GM12878 (cell line): Measurements from ENCODE around the gene LRRC61. TPM values are rescaled to one million over a fixed set of nuclear protein-coding genes. Genes with fewer than 3 reads are reported as not detected.

Experiments
- ATAC-seq: fragments of 200-7000 bp; cut with Tn5 transposase; 3 replicates; pipeline ENCODE4 v1.9.1; 2020; ENCODE audit warnings: mild to moderate bottlenecking, moderate library complexity
- BruUV-seq: library from RNA; stranded (reverse); fragments of 400-500 nt; replicated peaks from 2 replicates; lab custom pipeline; 2021; lab: Mats Ljungman, UMichigan
- CTCF ChIA-PET: fragments of 300-600 bp; sonication (Branson Sonifier 250); formaldehyde crosslinking; extraction: SDS; loops from one replicate; lab custom pipeline; 2021; ENCODE audit warnings: inconsistent platforms; lab: Yijun Ruan, JAX
- POLR2A ChIA-PET: fragments of 350-600 bp; formaldehyde crosslinking; extraction: SDS; loops from one replicate; lab custom pipeline; 2021; ENCODE audit warnings: inconsistent platforms; lab: Charles Lee
- RAD21 ChIA-PET: fragments of 300-600 bp; sonication (Branson Sonifier 250); formaldehyde crosslinking; loops from one replicate; lab custom pipeline; 2023; ENCODE audit warnings: antibody characterized with exemption; ENCODE audit not compliant: unreplicated experiment; lab: Charles Lee
- SMC1A ChIA-PET: fragments of 300-600 bp; sonication (Branson Sonifier 250); formaldehyde crosslinking; loops from one replicate; lab custom pipeline; 2023; ENCODE audit not compliant: unreplicated experiment, uncharacterized antibody; lab: Charles Lee
- DNase-seq: peaks from one replicate; pipeline ENCODE4 v3.0.0-alpha.2; 2011; ENCODE audit warnings: low read depth, low spot score
- FAIRE-seq: peaks from 3 replicates; lab custom pipeline; 2011; peaks lifted over from hg19 to GRCh38; lab: Jason Lieb, UNC
- H2AFZ ChIP-seq: 2 replicates; pipeline ENCODE4 v1.6.0; 2011; ENCODE audit warnings: low read depth, low read length, control low read depth; ENCODE audit not compliant: control insufficient read depth
- H3K27ac ChIP-seq: 2 replicates; pipeline ENCODE4 v1.5.1; 2011; ENCODE audit warnings: control low read depth; ENCODE audit not compliant: control insufficient read depth, insufficient read depth
- H3K27me3 ChIP-seq, 2 experiments: replicated peaks in 1 of 2; 2 replicates each; pipeline versions ENCODE4 v1.6.0 to v1.6.1; 2011; ENCODE audit warnings: low read length in 1 of 2; ENCODE audit not compliant: control insufficient read depth in 2 of 2, insufficient read depth in 2 of 2
- H3K36me3 ChIP-seq, 2 experiments: 2 replicates each; pipeline ENCODE4 v1.5.1; 2011; ENCODE audit warnings: low read length in 1 of 2; ENCODE audit not compliant: control insufficient read depth in 2 of 2, insufficient read depth in 2 of 2
- H3K4me1 ChIP-seq: 2 replicates; pipeline ENCODE4 v1.6.1; 2011; ENCODE audit warnings: mild to moderate bottlenecking, low read length, moderate library complexity, mixed read lengths; ENCODE audit not compliant: control insufficient read depth, insufficient read depth
- H3K4me2 ChIP-seq: 2 replicates; pipeline ENCODE4 v1.6.0; 2011; ENCODE audit warnings: control low read depth; ENCODE audit not compliant: control insufficient read depth, insufficient read depth
- H3K4me3 ChIP-seq: fragments of 200-600 bp; sonication (generic); 2 replicates; pipeline ENCODE4 v1.5.1; 2016
- H3K79me2 ChIP-seq: 2 replicates; pipeline ENCODE4 v1.6.0; 2011; ENCODE audit warnings: low read length; ENCODE audit not compliant: control insufficient read depth, insufficient read depth
- H3K9ac ChIP-seq: 2 replicates; pipeline ENCODE4 v1.8.0; 2011; ENCODE audit warnings: low read length, control low read depth, mixed read lengths; ENCODE audit not compliant: control insufficient read depth, insufficient read depth
- H3K9me3 ChIP-seq: replicated peaks from 3 replicates; pipeline ENCODE4 v1.5.1; 2011; ENCODE audit warnings: mild to moderate bottlenecking, low read length; ENCODE audit not compliant: control insufficient read depth, insufficient read depth
- H4K20me1 ChIP-seq: 2 replicates; pipeline ENCODE4 v1.6.0; 2011; ENCODE audit not compliant: control insufficient read depth, insufficient read depth
- CBX3 ChIP-seq: fragments of 200-600 bp; sonication (generic); IDR thresholded peaks from 2 replicates; pipeline ENCODE4 v1.6.1; 2016; ENCODE audit warnings: low read depth, borderline replicate concordance
- CHD2 ChIP-seq: IDR thresholded peaks from 2 replicates; pipeline ENCODE4 v1.6.1; 2011; ENCODE audit warnings: low read depth, low read length, improper control_type of control experiment, borderline replicate concordance
- POLR2AphosphoS2 ChIP-seq: IDR thresholded peaks from 2 replicates; pipeline ENCODE4 v1.6.1; 2011; ENCODE audit warnings: low read depth, mild to moderate bottlenecking, low read length, improper control_type of control experiment, moderate library complexity
- PRDM15 ChIP-seq: fragments of 450-650 bp; formaldehyde crosslinking; IDR thresholded peaks from 2 replicates; pipeline ENCODE4 v1.4.0; 2020; ENCODE audit warnings: mild to moderate bottlenecking, moderate library complexity
- SIN3A ChIP-seq: IDR thresholded peaks from 2 replicates; pipeline ENCODE4 v1.6.1; 2012; ENCODE audit warnings: low read depth, low read length, improper control_type of control experiment
- USF2 ChIP-seq: IDR thresholded peaks from 2 replicates; pipeline ENCODE4 v1.6.1; 2011; ENCODE audit warnings: low read depth, low read length, improper control_type of control experiment, borderline replicate concordance
- ZBTB33 ChIP-seq: fragments of 450-650 bp; IDR thresholded peaks from 2 replicates; pipeline ENCODE4 v1.6.1; 2017; ENCODE audit warnings: mild to moderate bottlenecking
- ZNF687 ChIP-seq: fragments of 450-650 bp; IDR thresholded peaks from 2 replicates; pipeline ENCODE4 v1.6.1; 2017; ENCODE audit warnings: mild to moderate bottlenecking, moderate library complexity
- WGBS: methylation state at CpG from one replicate; pipeline ENCODE4 v1.1.6; 2016; ENCODE audit warnings: low lambda C conversion rate; ENCODE audit not compliant: insufficient replicate concordance, insufficient coverage; ENCODE audit errors: missing lambda C conversion rate; 5-methylcytosine and 5-hydroxymethylcytosine counted together
- in situ Hi-C: fragments of 300-500 bp; cut with MboI; formaldehyde crosslinking; loops from 9 replicates; pipeline ENCODE4 v1.14.3; 2018; ENCODE audit warnings: mixed read lengths
- intact Hi-C: fragments of 100-400 bp; cut with micrococcal nuclease; formaldehyde crosslinking; loops from one replicate; pipeline ENCODE4 v1.14.2; 2022; ENCODE audit not compliant: unreplicated experiment
- polyA plus RNA-seq, 11 experiments: library from polyadenylated mRNA; depleted of rRNA in 4 of 11; unstranded in 6 of 11; stranded (reverse) in 5 of 11; fragments of >200 nt; fragmentation: Nextera tagmentation in 4 of 11; fragmentation: Illumina TruSeq in 1 of 11; extraction: Ambion mirVana in 4 of 11; extraction: Trizol in 1 of 11; gene quantifications; 1 replicate in 1 of 11; 2 replicates in 10 of 11; pipeline versions ENCODE4 v1.2.1 to v1.2.3, GENCODE V29; 2011 to 2016; ENCODE audit warnings: inconsistent platforms in 2 of 11, missing spikeins in 2 of 11, low read depth in 1 of 11
- total RNA-seq, 4 experiments: library from RNA; depleted of rRNA in 3 of 4; stranded (reverse); fragments of >200 nt in 3 of 4; fragmentation: Illumina TruSeq in 1 of 4; extraction: Trizol in 1 of 4; gene quantifications; 2 replicates each; pipeline versions ENCODE4 v1.2.1 to v1.2.3, GENCODE V29; 2013 to 2021

Gene LRRC61
- total and polyA plus RNA-seq, 10 of the 15 experiments (the other 5 are each of a cell fraction or from before 2014, with no cell fraction given) = 1.4 to 54.2 (median 21.8) TPM

DNA sequence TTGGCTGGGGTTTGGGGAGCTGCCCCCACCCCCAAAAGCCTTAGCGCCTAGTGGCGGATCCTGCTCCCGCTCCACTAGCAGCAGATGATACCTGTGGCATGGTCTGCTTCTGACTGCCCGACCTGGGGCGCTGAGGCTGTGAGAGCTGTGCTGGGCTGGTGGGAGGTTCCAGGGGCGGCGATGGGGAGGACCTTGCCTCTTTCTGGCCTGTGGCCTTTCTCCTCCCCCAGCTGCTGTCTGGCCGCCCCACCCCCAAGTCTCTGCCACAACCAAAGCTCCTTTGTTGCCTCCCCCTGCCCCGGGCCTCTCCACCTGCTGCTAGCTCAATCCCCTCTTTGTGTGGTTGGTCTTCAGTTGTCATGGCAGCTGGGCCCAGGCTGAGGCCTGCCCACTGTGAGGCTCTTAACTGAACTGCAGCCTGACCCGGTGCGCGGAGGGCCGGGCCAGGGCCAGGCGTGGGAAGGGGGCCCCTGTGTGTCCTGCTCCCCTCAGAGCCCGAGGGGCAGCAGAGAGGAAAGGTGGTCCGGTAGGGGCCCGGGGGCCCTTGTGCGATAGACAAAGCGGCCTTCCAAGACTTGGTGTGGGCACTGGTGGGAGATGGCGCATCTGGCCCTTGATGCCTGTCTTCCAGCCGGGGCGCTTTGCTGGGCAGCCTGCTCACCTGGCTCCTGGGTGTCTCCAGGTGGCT, 60.7 kb downstream of the LRRC61 start:
- CTCF ChIA-PET = interaction anchor here (1.0 to 1.8 kb wide), 3 partner anchors 18 to 28 kb away, joined by 3 to 7 read pairs (median 7); a partner anchor contains a TSS
- RAD21 ChIA-PET = interaction anchor here (1.4 kb wide), 1 partner anchor 22 kb away, joined by 3 read pairs; a partner anchor contains a TSS
- Histone ChIP-seq H3K36me3 (peaks cover 3 to 4% of the 10 kb centered on the region in 2 experiments; a peak in 3 of 4 replicates), H3K79me2 (peaks cover 53% of the 10 kb centered on the region), H4K20me1 (no peaks in the 10 kb centered on the region; the same call in 1 of the 2 replicates), H3K9me3 (no peaks in the 10 kb centered on the region), H3K27ac (peak overlapping the region; percentile 66), H3K4me2 (peak overlapping the region; percentile 73), H3K9ac (peak overlapping the region; percentile 45; the same call in 1 of the 2 replicates), H3K27me3 (no peaks in the 10 kb centered on the region), H2AFZ (no peak overlapping the region), H3K4me1 (peaks cover 47% of the 10 kb centered on the region), H3K4me3 (no peak overlapping the region)
- no TSS peak for BruUV-seq
- SMC1A ChIA-PET = interaction anchor here (2.6 to 4.7 kb wide), 2 partner anchors 18 to 23 kb away, joined by 12 to 37 read pairs; a partner anchor contains a TSS
- POLR2A ChIA-PET = interaction anchor here (1.0 to 2.1 kb wide), 5 partner anchors 13 to 284 kb away, joined by 3 to 10 read pairs (median 4); a partner anchor contains a TSS
- FAIRE-seq = no peak
- DNase-seq = no peak
- WGBS = 94% methylated on average over 22 of the region's 22 CpGs
- intact Hi-C loops (no loop called here), in situ Hi-C loops (no loop called here)
- ATAC-seq = no peak
- no peak for TF ChIP-seq CBX3
- peak; percentile 95 for TF ChIP-seq ZBTB33
- no peak for TF ChIP-seq POLR2AphosphoS2
- peak; percentile 38; the same call in 1 of the 2 replicates for TF ChIP-seq ZNF687
- no peak for TF ChIP-seq SIN3A
- TF ChIP-seq CHD2 = 0 out of 2 replicates have a peak, but pooled peaks have one; percentile 27
- no peak for TF ChIP-seq USF2
- TF ChIP-seq PRDM15 (CRISPR knock-in tag) = no peak
